ENCODE data around the gene ACER3. TPM values are rescaled to one million over a fixed set of nuclear protein-coding genes. Genes with fewer than 3 reads are reported as not detected.
A peak's percentile ranks its signal among the peaks of the same experiment; 100 is the strongest.
"Not testable (repeated sequence)": the region's sequence is repeated elsewhere in the genome, so short reads cannot be mapped to it uniquely, and the experiment has no call there.

Gene ACER3
- total RNA-seq, 1 donor: 18.6 TPM

DNA sequence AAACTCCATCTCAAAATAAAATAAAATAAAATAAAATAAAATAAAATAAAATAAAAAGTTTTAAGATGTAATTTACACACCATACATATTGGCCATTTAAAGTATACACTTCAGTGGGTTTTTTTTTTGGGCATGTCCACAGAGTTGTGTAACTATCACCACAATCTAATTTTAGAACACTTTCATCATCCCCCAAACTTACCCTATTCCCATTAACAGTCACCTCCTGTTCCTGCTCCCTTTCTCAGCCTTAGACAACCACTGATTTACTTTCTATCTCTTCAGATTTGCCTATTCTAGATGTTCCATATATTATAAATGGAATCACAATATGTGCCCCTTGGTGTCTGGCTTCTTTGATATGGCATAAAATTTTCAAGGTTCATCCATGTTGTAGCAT lies 4.6 kb upstream of the ACER3 start:
- TF ChIP-seq, protein P1, sequence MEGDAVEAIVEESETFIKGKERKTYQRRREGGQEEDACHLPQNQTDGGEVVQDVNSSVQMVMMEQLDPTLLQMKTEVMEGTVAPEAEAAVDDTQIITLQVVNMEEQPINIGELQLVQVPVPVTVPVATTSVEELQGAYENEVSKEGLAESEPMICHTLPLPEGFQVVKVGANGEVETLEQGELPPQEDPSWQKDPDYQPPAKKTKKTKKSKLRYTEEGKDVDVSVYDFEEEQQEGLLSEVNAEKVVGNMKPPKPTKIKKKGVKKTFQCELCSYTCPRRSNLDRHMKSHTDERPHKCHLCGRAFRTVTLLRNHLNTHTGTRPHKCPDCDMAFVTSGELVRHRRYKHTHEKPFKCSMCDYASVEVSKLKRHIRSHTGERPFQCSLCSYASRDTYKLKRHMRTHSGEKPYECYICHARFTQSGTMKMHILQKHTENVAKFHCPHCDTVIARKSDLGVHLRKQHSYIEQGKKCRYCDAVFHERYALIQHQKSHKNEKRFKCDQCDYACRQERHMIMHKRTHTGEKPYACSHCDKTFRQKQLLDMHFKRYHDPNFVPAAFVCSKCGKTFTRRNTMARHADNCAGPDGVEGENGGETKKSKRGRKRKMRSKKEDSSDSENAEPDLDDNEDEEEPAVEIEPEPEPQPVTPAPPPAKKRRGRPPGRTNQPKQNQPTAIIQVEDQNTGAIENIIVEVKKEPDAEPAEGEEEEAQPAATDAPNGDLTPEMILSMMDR (IDR thresholded peaks at IDR 0.05; ENCODE audit: insufficient read depth, low read depth, low read length): no peak
- no peak for DNase-seq (ENCODE audit: low read depth)
- H3K4me3 ChIP-seq (ENCODE audit: low read depth, low read length): no peak overlapping the region

DNA sequence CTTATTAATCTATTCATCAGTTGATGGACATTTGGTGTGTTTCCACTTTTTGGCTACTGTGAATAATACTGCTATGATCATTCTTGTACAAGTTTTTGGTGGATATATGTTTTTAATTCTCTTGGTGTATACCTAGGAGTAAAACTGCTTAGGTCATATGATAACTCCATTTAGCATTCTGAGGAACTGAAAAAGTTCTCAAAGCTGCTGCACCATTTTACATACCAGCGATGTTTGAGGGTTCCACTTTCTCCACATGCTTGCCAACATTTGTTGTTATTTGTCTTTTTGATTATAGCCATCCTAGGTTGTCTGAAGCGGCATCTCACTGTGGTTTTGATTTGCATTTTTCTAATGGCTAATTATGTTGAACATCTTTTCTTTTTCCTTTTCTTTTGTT lies 4.1 kb upstream of the ACER3 start:
- no peak for DNase-seq (ENCODE audit: low read depth)
- TF ChIP-seq, protein P1 (IDR thresholded peaks at IDR 0.05; ENCODE audit: insufficient read depth, low read depth, low read length): no peak
- no peak overlapping the region for H3K4me3 ChIP-seq (ENCODE audit: low read depth, low read length)

DNA sequence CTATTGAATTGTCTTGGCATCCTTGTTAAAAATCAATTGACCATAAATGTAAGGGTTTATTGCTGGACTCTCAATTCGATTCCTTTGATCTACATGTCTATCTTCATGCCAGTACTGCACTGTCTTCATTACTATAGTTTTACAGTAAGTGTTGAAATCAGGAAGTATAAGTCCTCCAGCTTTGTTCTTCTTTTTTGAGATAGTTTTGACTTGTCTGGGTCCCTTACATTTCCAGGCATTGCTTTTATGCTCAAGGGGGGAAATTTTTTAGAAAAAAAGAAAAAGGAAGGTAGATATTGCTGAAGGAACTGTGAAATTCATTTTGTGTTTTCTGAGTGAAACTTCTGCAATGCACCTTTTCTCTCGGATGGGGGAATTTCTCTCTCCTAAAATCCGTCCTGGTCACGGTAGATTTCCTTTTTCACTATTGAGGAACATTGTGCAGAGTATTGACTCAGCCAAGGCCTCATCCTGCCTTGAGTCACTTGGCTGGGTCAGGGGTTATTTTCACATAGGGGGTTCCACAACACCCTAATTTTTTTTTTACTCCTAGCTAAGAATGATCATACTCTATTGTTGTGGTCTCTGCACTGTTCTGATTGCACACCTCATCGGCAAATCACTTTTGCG lies 2.8 kb upstream of the ACER3 start:
- TF ChIP-seq, protein P1 (IDR thresholded peaks at IDR 0.05; ENCODE audit: insufficient read depth, low read depth, low read length): no peak
- no peak overlapping the region for H3K4me3 ChIP-seq (ENCODE audit: low read depth, low read length)
- no peak for DNase-seq (ENCODE audit: low read depth)

DNA sequence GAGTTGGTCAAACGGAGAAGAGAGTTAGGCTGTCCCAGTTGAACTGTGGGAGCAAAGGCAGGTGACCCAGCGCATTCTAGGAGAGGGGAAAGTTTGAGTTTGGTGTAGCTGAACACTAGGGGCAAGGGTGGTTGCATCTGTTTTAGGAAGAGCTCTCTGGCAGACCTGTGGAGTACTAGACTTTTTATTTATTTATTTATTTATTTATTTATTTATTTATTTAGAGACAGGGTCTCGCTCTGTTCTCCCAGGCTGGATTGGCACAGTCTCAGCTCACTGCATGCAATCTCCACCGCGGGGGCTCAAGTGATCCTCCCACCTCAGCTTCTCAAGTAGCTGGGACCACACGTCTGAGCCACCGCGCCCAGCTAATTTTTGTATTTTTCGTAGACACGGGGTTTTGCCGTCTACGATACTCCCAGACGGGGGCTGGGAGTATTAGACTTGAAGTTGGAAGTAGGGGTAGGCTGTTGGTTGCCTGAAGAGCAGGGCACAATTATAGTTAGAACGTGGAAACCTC lies 950 bp upstream of the ACER3 start:
- H3K4me3 ChIP-seq (ENCODE audit: low read depth, low read length): no peak overlapping the region
- TF ChIP-seq, protein P1 (IDR thresholded peaks at IDR 0.05; ENCODE audit: insufficient read depth, low read depth, low read length): no peak
- DNase-seq (ENCODE audit: low read depth): no peak

DNA sequence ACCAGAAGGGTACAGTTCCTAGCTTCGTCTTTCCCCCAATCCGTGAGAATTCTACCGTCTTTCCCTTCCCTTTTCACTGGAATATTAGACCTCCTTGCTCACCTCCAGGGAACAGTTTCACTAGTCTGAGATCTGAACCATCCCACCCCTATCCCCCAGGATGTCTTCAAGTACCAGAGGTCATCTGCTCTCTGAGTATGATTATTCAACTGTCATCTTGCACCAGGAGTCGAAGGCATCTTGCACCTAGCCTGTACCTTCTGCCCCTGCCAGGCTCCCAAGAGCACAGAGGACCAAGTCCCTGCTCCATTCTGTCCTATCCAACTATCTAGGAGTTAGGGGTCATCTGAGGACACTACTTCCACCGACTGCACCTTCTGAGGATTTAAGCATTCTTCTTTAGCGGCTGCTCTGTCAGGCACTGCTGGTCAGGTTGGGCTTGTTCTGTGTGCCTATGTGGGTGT lies 804 bp downstream of the ACER3 start:
- DNase-seq (ENCODE audit: low read depth): no peak
- peak overlapping the region; percentile 77 for H3K4me3 ChIP-seq (ENCODE audit: low read depth, low read length)
- TF ChIP-seq, protein P1 (IDR thresholded peaks at IDR 0.05; ENCODE audit: insufficient read depth, low read depth, low read length): no peak

DNA sequence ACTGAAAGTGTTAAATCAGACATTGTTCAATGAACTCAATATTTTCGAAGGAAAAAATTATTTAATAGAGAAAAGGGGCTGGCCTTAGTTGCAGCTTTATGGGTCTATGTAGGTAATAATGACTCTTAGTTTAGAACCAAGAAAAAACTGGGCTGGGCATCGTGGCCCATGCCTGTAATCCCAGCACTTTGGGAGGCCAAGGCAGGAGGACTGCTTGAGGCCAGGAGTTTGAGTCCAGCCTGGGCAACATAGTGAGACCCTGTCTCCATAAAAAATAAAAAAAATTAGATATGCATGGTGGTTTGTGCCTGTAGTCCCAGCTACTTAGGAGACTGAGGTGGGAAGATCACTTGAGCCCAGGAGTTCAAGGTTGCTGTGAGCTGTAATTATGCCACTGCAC lies 2.1 kb downstream of the ACER3 start:
- not testable (repeated sequence) for DNase-seq (ENCODE audit: low read depth)

DNA sequence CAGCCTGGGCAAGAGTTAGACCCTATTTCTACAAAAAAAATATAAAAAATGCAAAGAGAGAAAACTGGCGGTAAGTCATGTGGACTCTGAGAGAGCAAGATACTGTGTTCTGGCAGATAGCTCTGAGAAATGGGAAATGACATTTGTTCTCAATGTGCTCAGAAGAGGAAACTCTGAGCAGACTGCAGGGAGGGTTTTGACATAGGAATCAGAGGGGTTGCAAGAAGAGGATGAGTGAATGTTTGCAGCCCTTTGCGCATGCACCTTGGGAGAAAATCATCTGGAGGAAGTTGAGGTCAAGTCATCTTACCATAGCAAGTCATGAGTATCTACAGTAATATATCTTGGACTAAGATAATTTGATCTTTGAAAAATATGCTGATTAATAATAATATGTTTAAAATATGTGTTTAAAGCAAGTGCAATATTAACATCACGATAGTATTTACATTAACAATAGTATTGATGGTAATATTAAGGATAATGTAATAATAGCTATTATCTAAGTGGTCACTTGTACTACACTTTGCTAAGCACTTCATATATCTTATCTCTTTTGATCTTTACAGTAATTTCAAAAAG lies 2.6 kb downstream of the ACER3 start:
- TF ChIP-seq, protein P1 (IDR thresholded peaks at IDR 0.05; ENCODE audit: insufficient read depth, low read depth, low read length): no peak
- H3K4me3 ChIP-seq (ENCODE audit: low read depth, low read length): no peak overlapping the region
- no peak for DNase-seq (ENCODE audit: low read depth)

More for the DNA sequence above, 2.1 kb downstream of the ACER3 start:
- H3K4me3 ChIP-seq (ENCODE audit: low read depth, low read length): not testable (repeated sequence)
